Mammary epithelial cell (primary cell): Measurements from ENCODE around the gene CCDC186.

Experiments used
- CTCF ChIP-seq, 2 donors: IDR thresholded peaks in 1 of 2; conservative IDR thresholded peaks in 1 of 2; 2 replicates each; pipeline ENCODE4 v1.5.1; 2011 to 2012; ENCODE audit warnings: inconsistent platforms in 2 of 2, low read length in 2 of 2, mild to moderate bottlenecking in 2 of 2, control low read depth in 1 of 2, low read depth in 1 of 2; ENCODE audit not compliant: insufficient read depth in 1 of 2; ENCODE audit errors: extremely low read depth in 1 of 2
- EZH2 ChIP-seq: IDR thresholded peaks from 2 replicates; pipeline ENCODE4 v1.6.1; 2012; ENCODE audit warnings: low read length, inconsistent platforms, borderline replicate concordance

GRCh38 chr10:114179148-114179547, 5.1 kb upstream of the CCDC186 start, which contains the start of gene TDRD1:
- TF ChIP-seq CTCF (conservative IDR thresholded peaks at IDR 0.05 in 1 of 2, IDR thresholded peaks at IDR 0.05 in 1 of 2; ENCODE audit: extremely low read depth in 1 of 2, insufficient read depth in 1 of 2, low read depth in 1 of 2, low read length in 2 of 2) (no peak), EZH2 (no peak)
